ENCODE data around the gene GNA12.

DNA sequence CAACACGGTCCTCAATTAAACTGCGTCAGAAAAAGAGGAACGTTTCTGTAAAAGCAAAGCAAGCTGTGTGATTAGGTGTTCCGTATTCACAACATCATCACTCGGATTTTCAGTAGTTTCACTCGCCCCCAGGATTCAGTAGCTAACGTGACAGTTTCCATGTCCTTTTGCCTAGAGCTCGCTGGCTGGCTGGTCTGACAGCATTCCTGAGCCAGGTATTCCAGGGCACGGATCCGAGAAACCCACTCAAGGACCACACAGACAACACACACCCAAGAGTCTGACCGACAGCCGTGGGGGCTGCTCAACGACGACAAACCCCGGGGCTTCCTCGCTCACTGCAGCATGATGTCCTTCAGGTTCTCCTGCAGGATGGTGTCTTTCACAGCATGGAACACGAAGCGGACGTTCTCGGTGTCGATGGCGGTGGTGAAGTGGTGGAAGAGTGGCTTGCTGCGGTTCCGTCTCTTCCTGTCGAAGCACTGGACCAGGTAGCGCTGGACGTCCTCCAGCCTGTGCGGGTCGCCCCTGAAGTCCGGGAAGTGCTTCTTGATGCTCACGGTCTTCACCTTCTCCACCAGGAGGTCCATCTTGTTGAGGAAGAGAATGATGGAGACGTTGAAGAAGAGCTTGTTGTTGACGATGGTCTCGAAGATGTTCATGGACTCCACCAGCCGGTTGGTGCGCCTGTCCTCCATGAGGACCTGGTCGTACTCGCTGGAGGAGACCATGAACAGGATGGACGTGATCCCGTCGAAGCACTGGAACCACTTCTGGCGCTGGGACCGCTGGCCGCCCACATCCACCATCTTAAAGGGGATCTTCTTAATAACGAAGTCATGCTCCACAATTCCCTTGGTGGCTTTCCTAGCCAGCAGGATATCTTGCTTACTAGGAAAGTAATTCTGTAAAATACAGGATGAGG, 113.0 kb downstream of the GNA12 start:
- TF ChIP-seq, protein P1, sequence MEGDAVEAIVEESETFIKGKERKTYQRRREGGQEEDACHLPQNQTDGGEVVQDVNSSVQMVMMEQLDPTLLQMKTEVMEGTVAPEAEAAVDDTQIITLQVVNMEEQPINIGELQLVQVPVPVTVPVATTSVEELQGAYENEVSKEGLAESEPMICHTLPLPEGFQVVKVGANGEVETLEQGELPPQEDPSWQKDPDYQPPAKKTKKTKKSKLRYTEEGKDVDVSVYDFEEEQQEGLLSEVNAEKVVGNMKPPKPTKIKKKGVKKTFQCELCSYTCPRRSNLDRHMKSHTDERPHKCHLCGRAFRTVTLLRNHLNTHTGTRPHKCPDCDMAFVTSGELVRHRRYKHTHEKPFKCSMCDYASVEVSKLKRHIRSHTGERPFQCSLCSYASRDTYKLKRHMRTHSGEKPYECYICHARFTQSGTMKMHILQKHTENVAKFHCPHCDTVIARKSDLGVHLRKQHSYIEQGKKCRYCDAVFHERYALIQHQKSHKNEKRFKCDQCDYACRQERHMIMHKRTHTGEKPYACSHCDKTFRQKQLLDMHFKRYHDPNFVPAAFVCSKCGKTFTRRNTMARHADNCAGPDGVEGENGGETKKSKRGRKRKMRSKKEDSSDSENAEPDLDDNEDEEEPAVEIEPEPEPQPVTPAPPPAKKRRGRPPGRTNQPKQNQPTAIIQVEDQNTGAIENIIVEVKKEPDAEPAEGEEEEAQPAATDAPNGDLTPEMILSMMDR (conservative IDR thresholded peaks at IDR 0.05; ENCODE audit: low read depth, low read length), result no peak
- no peak for TF ChIP-seq EZH2phosphoT487 (IDR thresholded peaks at IDR 0.05; ENCODE audit: borderline replicate concordance, low read length)
- no peak for TF ChIP-seq EZH2 (IDR thresholded peaks at IDR 0.05; ENCODE audit: low read length, unreplicated experiment)

All from PC-3 (cell line).